ENCODE measurements around the gene IFRD1. TPM values are rescaled to one million over a fixed set of nuclear protein-coding genes. Genes with fewer than 3 reads are reported as not detected.
"Not testable (repeated sequence)": the region's sequence is repeated elsewhere in the genome, so short reads cannot be mapped to it uniquely, and the experiment has no call there.

The IFRD1 gene
- total and polyA plus RNA-seq, 4 donors: 37.2 to 98.2 (median 40.7) TPM

DNA sequence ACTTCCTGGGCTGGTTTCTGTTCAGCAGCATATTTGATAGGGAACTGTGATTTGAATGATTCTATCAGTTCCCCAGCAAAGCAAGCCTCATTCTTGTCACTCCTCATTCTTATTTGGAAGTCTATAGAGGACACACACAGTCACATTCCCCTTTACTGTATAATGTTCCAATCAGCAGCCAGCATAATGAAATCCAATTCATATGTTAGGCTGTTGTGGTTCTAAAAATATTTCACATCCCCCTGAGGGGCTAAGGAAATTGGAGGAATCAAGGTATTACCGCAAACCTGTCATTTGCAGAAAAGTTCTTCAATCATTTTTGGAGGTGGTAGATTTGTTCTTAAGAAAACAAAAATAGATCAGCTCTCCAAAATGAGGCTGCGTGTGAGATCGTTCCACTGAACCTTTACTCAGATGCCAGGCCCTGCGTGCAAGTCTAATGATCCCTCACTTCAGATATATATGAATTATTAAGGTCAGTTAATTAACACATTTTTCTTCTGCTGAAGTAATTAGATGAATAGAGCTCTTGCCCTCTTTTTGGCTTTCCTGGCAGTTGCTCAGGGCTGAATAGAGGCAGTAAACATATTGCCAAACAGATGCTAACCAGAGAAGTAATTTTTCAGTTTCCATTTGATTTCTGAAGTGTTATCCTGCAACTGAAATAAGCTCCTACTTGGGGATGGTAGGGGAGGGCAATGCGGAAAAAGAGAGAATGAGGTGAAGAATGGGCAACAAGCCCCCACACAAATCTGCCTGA, 62.4 kb downstream of the IFRD1 start:
- no peak overlapping the region for H3K27ac ChIP-seq (ENCODE audit: low read depth in 1 of 2, low read length in 1 of 2)
- ATAC-seq (ENCODE audit: insufficient read depth, low FRiP score): no peak

DNA sequence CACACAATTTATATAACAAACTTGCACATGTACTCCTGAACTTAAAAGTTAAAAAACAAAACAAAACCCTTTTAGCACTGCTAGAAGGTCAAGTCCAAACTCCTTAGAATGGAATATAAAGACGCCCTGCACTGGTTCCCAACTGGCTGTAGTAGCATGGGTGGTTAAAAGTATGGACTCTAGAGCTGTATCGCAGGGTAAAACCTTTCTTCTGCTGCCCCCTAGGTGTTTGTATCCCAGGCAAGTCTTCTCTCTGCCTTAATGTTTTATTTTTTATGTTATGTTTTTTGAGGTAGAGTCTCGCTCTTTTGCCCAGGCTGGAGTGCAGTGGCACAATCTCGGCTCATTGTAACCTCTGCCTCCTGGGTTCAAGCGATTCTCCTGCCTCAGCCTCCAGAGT, 65.7 kb downstream of the IFRD1 start:
- ATAC-seq (ENCODE audit: insufficient read depth, low FRiP score) (no peak), DNase-seq (no peak)
- WGBS, 2 donors: 94 to 95% methylated on average over 5 of the region's 5 CpGs
- Histone ChIP-seq H3K27ac (ENCODE audit: low read depth in 1 of 2, low read length in 1 of 2) (no peak overlapping the region), H3K4me3 (no peak overlapping the region), H3K27me3 (ENCODE audit: control insufficient read depth in 3 of 3, insufficient read depth in 3 of 3, low read length in 2 of 3) (no peaks in the 10 kb centered on the region), H3K36me3 (ENCODE audit: control insufficient read depth in 4 of 4, insufficient read depth in 4 of 4, low read length in 4 of 4) (no peaks in the 10 kb centered on the region), H3K4me1 (ENCODE audit: control insufficient read depth in 5 of 5, insufficient read depth in 5 of 5, low read length in 5 of 5) (no peaks in the 10 kb centered on the region), H3K9me3 (ENCODE audit: control insufficient read depth in 4 of 4, insufficient read depth in 3 of 4, low read length in 3 of 4) (no peaks in the 10 kb centered on the region), H3K9ac (ENCODE audit: insufficient read depth in 1 of 2, low read length in 2 of 2) (no peak overlapping the region)
- TF ChIP-seq, protein P1, sequence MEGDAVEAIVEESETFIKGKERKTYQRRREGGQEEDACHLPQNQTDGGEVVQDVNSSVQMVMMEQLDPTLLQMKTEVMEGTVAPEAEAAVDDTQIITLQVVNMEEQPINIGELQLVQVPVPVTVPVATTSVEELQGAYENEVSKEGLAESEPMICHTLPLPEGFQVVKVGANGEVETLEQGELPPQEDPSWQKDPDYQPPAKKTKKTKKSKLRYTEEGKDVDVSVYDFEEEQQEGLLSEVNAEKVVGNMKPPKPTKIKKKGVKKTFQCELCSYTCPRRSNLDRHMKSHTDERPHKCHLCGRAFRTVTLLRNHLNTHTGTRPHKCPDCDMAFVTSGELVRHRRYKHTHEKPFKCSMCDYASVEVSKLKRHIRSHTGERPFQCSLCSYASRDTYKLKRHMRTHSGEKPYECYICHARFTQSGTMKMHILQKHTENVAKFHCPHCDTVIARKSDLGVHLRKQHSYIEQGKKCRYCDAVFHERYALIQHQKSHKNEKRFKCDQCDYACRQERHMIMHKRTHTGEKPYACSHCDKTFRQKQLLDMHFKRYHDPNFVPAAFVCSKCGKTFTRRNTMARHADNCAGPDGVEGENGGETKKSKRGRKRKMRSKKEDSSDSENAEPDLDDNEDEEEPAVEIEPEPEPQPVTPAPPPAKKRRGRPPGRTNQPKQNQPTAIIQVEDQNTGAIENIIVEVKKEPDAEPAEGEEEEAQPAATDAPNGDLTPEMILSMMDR (IDR thresholded peaks at IDR 0.05; ENCODE audit: control extremely low read depth, extremely low read depth): no peak

More for the DNA sequence above, 62.4 kb downstream of the IFRD1 start:
- no peak for DNase-seq
- H3K36me3 ChIP-seq (ENCODE audit: control insufficient read depth in 4 of 4, insufficient read depth in 4 of 4, low read length in 4 of 4): no peaks in the 10 kb centered on the region
- H3K27me3 ChIP-seq (ENCODE audit: control insufficient read depth in 3 of 3, insufficient read depth in 3 of 3, low read length in 2 of 3): no peaks in the 10 kb centered on the region
- 92 to 94% methylated on average over 5 of the region's 5 CpGs for WGBS, 2 donors
- no peaks in the 10 kb centered on the region for H3K9me3 ChIP-seq (ENCODE audit: control insufficient read depth in 4 of 4, insufficient read depth in 3 of 4, low read length in 3 of 4)
- no peak overlapping the region for H3K4me3 ChIP-seq
- H3K4me1 ChIP-seq (ENCODE audit: control insufficient read depth in 5 of 5, insufficient read depth in 5 of 5, low read length in 5 of 5): no peaks in the 10 kb centered on the region
- H3K9ac ChIP-seq (ENCODE audit: insufficient read depth in 1 of 2, low read length in 2 of 2): no peak overlapping the region
- TF ChIP-seq, protein P1 (IDR thresholded peaks at IDR 0.05; ENCODE audit: control extremely low read depth, extremely low read depth): no peak

DNA sequence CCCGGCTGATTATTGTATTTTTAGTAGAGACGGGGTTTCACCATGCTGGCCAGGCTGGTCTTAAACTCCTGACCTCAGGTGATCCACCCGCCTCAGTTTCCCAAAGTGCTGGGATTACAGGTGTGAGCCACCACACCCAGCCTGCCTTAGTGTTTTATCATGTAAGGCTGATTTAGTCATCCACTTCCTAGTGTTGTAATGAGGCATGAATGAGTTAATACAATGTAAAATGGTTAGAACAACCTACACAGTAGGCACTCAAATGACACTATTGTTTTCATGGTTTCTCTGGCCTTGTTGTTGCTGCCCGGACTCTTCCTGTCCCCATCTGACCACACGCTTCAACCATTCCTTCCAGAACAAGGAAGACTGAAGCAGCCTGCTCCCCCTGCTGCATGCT, 66.2 kb downstream of the IFRD1 start:
- not testable (repeated sequence) for H3K36me3 ChIP-seq (ENCODE audit: control insufficient read depth in 4 of 4, insufficient read depth in 4 of 4, low read length in 4 of 4); H3K4me1 ChIP-seq (ENCODE audit: control insufficient read depth in 5 of 5, insufficient read depth in 5 of 5, low read length in 5 of 5); H3K4me3 ChIP-seq; DNase-seq; ATAC-seq (ENCODE audit: insufficient read depth, low FRiP score); H3K27ac ChIP-seq (ENCODE audit: low read depth in 1 of 2, low read length in 1 of 2); H3K27me3 ChIP-seq (ENCODE audit: control insufficient read depth in 3 of 3, insufficient read depth in 3 of 3, low read length in 2 of 3); H3K9me3 ChIP-seq (ENCODE audit: control insufficient read depth in 4 of 4, insufficient read depth in 3 of 4, low read length in 3 of 4); H3K9ac ChIP-seq (ENCODE audit: insufficient read depth in 1 of 2, low read length in 2 of 2)
- 74 to 83% methylated on average over 5 of the region's 5 CpGs for WGBS, 2 donors

DNA sequence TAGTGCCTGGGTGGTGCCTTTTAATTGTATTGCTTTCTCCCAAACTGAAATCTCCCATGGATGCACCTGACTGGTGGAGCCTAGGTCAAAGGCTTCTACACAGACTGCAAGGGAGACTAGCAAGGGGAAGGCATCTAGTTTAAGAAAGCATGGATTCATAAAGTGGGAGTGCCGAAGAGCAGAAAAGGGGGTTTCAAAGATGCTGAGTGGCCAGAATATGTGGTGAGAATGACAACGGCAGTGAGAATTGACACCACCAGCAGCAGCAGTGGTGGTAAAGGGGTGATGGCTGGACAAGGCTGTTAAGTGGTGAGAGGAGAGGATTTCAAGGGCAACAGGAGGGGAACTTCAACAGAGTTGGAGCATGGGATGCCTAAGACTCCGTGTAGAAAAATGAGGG, 67.2 kb downstream of the IFRD1 start:
- DNase-seq (no peak), ATAC-seq (ENCODE audit: insufficient read depth, low FRiP score) (no peak)
- Histone ChIP-seq H3K27ac (ENCODE audit: low read depth in 1 of 2, low read length in 1 of 2) (no peak overlapping the region), H3K9ac (ENCODE audit: insufficient read depth in 1 of 2, low read length in 2 of 2) (no peak overlapping the region), H3K4me3 (no peak overlapping the region), H3K36me3 (ENCODE audit: control insufficient read depth in 4 of 4, insufficient read depth in 4 of 4, low read length in 4 of 4) (no peaks in the 10 kb centered on the region), H3K9me3 (ENCODE audit: control insufficient read depth in 4 of 4, insufficient read depth in 3 of 4, low read length in 3 of 4) (no peaks in the 10 kb centered on the region), H3K4me1 (ENCODE audit: control insufficient read depth in 5 of 5, insufficient read depth in 5 of 5, low read length in 5 of 5) (no peaks in the 10 kb centered on the region), H3K27me3 (ENCODE audit: control insufficient read depth in 3 of 3, insufficient read depth in 3 of 3, low read length in 2 of 3) (no peaks in the 10 kb centered on the region)
- WGBS, 2 donors: 85 to 92% methylated on average over 3 of the region's 3 CpGs
- TF ChIP-seq, protein P1 (IDR thresholded peaks at IDR 0.05; ENCODE audit: control extremely low read depth, extremely low read depth): no peak

Measured in lung (tissue), 12 donors.